NCI-H2029 treated with DMSO at 0.1 percent for 48 hours (cell line): Measurements from ENCODE around the gene CHMP1B.
A peak's percentile ranks its signal among the peaks of the same experiment; 100 is the strongest.
"Not testable (repeated sequence)": the region's sequence is repeated elsewhere in the genome, so short reads cannot be mapped to it uniquely, and the experiment has no call there.

Experiments
- DNase-seq: peaks from one replicate; lab custom pipeline; 2025; lab: John Stamatoyannopoulos, UW

The CHMP1B gene

GRCh38 chr18:11840493-11840892 is 10.7 kb upstream of the CHMP1B start:
- no peak for DNase-seq

GRCh38 chr18:11842562-11842961 is 8.7 kb upstream of the CHMP1B start:
- no peak for DNase-seq

GRCh38 chr18:11844436-11844835 is 6.8 kb upstream of the CHMP1B start:
- DNase-seq = no peak

GRCh38 chr18:11845654-11846053 is 5.6 kb upstream of the CHMP1B start:
- no peak for DNase-seq

GRCh38 chr18:11847811-11848210 is 3.4 kb upstream of the CHMP1B start:
- DNase-seq = no peak

- DNase-seq = no peak
Observed at GRCh38 chr18:11849279-11849678, 1.9 kb upstream of the CHMP1B start.

GRCh38 chr18:11849841-11850634 is 1.2 kb upstream of the CHMP1B start:
- peak; percentile 10 for DNase-seq

GRCh38 chr18:11850821-11851145 is 430 bp upstream of the CHMP1B start:
- DNase-seq = no peak

- DNase-seq = no peak
Observed at GRCh38 chr18:11851806-11852337, 659 bp downstream of the CHMP1B start.

- DNase-seq = not testable (repeated sequence)
Observed at GRCh38 chr18:11854554-11854953, 3.3 kb downstream of the CHMP1B start.

GRCh38 chr18:11857177-11857887 is 6.1 kb downstream of the CHMP1B start:
- peak; percentile 27 for DNase-seq

- no peak for DNase-seq
Observed at GRCh38 chr18:11859282-11859830, 8.1 kb downstream of the CHMP1B start.

GRCh38 chr18:11859903-11860407 is 8.7 kb downstream of the CHMP1B start:
- no peak for DNase-seq

- no peak for DNase-seq
Observed at GRCh38 chr18:11860594-11861450, 9.6 kb downstream of the CHMP1B start.

GRCh38 chr18:11861583-11862288 is 10.5 kb downstream of the CHMP1B start:
- DNase-seq = no peak

- no peak for DNase-seq
Observed at GRCh38 chr18:11862468-11863137, 11.4 kb downstream of the CHMP1B start.

GRCh38 chr18:11864471-11864870 is 13.3 kb downstream of the CHMP1B start:
- DNase-seq = no peak

- no peak for DNase-seq
Observed at GRCh38 chr18:11865071-11865470, 13.9 kb downstream of the CHMP1B start.

GRCh38 chr18:11866329-11866728 is 15.1 kb downstream of the CHMP1B start:
- DNase-seq = no peak

- no peak for DNase-seq
Observed at GRCh38 chr18:11866764-11867163, 15.6 kb downstream of the CHMP1B start.

GRCh38 chr18:11868230-11868629 is 17.0 kb downstream of the CHMP1B start:
- DNase-seq = no peak
